ENCODE measurements around the gene SLCO4A1. TPM values are rescaled to one million over a fixed set of nuclear protein-coding genes. Genes with fewer than 3 reads are reported as not detected.

The SLCO4A1 gene
- total and polyA plus RNA-seq, 9 of the 15 experiments (the other 6 are each of a cell fraction or from before 2014, with no cell fraction given) = 1.6 to 21.9 (median 12.8) TPM

DNA sequence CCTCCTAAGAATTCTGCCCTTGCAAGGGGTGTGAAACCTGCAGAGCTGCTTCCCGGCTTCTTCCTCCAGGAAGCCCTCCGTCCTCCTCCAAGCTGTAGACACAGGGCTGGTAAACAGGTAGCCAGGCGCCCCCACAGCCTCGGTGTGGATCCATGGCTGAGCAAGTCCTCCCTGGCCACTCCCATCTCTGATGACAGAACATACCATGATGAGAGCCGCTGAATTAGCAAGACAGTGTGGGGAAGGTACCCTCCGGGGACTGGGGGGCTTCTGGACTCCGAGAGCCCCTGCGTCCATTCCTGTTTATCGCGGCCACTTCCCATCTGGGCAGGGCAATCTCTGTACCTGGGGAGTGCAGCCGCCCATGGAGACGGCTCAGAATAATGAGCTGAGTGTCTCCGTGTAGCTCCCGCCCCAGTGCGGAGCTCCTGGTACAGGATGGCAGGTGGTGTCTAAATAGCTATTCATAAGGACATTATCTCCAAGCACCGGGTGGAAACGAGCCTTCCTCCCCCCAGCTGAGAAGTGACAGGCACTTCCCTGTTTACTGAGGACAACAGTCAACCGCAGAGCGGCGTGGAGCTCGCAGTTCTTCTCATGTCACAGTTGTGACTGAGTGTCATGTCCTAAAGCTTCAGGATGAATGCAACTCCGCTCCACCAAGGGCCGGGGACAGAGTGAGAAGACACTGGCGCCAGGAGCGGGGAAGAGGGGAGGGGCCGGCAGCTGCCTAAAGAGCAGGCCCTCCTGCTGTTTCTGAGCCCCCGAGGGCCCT lies 43.7 kb downstream of the SLCO4A1 start (continued):
- TF ChIP-seq, protein P1, sequence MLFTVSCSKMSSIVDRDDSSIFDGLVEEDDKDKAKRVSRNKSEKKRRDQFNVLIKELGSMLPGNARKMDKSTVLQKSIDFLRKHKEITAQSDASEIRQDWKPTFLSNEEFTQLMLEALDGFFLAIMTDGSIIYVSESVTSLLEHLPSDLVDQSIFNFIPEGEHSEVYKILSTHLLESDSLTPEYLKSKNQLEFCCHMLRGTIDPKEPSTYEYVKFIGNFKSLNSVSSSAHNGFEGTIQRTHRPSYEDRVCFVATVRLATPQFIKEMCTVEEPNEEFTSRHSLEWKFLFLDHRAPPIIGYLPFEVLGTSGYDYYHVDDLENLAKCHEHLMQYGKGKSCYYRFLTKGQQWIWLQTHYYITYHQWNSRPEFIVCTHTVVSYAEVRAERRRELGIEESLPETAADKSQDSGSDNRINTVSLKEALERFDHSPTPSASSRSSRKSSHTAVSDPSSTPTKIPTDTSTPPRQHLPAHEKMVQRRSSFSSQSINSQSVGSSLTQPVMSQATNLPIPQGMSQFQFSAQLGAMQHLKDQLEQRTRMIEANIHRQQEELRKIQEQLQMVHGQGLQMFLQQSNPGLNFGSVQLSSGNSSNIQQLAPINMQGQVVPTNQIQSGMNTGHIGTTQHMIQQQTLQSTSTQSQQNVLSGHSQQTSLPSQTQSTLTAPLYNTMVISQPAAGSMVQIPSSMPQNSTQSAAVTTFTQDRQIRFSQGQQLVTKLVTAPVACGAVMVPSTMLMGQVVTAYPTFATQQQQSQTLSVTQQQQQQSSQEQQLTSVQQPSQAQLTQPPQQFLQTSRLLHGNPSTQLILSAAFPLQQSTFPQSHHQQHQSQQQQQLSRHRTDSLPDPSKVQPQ (CRISPR knock-in tag; IDR thresholded peaks at IDR 0.05; ENCODE audit: borderline replicate concordance) = no peak
- TF ChIP-seq ZSCAN32 (CRISPR knock-in tag; IDR thresholded peaks at IDR 0.05) (no peak), ZNF668 (CRISPR knock-in tag; IDR thresholded peaks at IDR 0.05) (no peak), RBFOX2 (IDR thresholded peaks at IDR 0.05; ENCODE audit: low read depth, low read length) (no peak), E2F3 (CRISPR knock-in tag; IDR thresholded peaks at IDR 0.05) (no peak), PRPF4 (IDR thresholded peaks at IDR 0.05; ENCODE audit: insufficient read depth, low read depth, low read length, poor library complexity, severe bottlenecking) (no peak), HNRNPL (IDR thresholded peaks at IDR 0.05; ENCODE audit: low read depth, low read length) (no peak), CAMTA2 (CRISPR knock-in tag; conservative IDR thresholded peaks at IDR 0.05) (no peak), RBM17 (IDR thresholded peaks at IDR 0.05; ENCODE audit: borderline replicate concordance, low read depth, low read length) (no peak), TEAD4 (IDR thresholded peaks at IDR 0.05; ENCODE audit: low read length) (peak; percentile 85), TEAD4 (CRISPR knock-in tag; IDR thresholded peaks at IDR 0.05; ENCODE audit: borderline replicate concordance) (no peak), MYC (IDR thresholded peaks at IDR 0.05; ENCODE audit: low read depth, low read length) (peak; percentile 61; the same call in 1 of the 2 replicates), MYC (CRISPR knock-in tag; IDR thresholded peaks at IDR 0.05; ENCODE audit: borderline replicate concordance, low read depth) (no peak), SMARCA5 (IDR thresholded peaks at IDR 0.05) (no peak), SUPT5H (IDR thresholded peaks at IDR 0.05) (no peak), RBM15 (IDR thresholded peaks at IDR 0.05; ENCODE audit: insufficient read depth, low read length) (no peak), ZNF347 (CRISPR knock-in tag; IDR thresholded peaks at IDR 0.05; ENCODE audit: low read depth) (no peak)
- TF ChIP-seq, protein P2, sequence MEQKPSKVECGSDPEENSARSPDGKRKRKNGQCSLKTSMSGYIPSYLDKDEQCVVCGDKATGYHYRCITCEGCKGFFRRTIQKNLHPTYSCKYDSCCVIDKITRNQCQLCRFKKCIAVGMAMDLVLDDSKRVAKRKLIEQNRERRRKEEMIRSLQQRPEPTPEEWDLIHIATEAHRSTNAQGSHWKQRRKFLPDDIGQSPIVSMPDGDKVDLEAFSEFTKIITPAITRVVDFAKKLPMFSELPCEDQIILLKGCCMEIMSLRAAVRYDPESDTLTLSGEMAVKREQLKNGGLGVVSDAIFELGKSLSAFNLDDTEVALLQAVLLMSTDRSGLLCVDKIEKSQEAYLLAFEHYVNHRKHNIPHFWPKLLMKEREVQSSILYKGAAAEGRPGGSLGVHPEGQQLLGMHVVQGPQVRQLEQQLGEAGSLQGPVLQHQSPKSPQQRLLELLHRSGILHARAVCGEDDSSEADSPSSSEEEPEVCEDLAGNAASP (IDR thresholded peaks at IDR 0.05) = no peak
- TF ChIP-seq, protein P3, sequence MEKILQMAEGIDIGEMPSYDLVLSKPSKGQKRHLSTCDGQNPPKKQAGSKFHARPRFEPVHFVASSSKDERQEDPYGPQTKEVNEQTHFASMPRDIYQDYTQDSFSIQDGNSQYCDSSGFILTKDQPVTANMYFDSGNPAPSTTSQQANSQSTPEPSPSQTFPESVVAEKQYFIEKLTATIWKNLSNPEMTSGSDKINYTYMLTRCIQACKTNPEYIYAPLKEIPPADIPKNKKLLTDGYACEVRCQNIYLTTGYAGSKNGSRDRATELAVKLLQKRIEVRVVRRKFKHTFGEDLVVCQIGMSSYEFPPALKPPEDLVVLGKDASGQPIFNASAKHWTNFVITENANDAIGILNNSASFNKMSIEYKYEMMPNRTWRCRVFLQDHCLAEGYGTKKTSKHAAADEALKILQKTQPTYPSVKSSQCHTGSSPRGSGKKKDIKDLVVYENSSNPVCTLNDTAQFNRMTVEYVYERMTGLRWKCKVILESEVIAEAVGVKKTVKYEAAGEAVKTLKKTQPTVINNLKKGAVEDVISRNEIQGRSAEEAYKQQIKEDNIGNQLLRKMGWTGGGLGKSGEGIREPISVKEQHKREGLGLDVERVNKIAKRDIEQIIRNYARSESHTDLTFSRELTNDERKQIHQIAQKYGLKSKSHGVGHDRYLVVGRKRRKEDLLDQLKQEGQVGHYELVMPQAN (IDR thresholded peaks at IDR 0.05; ENCODE audit: borderline replicate concordance) = no peak
- TF ChIP-seq, protein P4, sequence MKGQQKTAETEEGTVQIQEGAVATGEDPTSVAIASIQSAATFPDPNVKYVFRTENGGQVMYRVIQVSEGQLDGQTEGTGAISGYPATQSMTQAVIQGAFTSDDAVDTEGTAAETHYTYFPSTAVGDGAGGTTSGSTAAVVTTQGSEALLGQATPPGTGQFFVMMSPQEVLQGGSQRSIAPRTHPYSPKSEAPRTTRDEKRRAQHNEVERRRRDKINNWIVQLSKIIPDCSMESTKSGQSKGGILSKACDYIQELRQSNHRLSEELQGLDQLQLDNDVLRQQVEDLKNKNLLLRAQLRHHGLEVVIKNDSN (CRISPR knock-in tag; IDR thresholded peaks at IDR 0.05) = peak; percentile 18; the same call in 1 of the 2 replicates
- TF ChIP-seq, protein P5, sequence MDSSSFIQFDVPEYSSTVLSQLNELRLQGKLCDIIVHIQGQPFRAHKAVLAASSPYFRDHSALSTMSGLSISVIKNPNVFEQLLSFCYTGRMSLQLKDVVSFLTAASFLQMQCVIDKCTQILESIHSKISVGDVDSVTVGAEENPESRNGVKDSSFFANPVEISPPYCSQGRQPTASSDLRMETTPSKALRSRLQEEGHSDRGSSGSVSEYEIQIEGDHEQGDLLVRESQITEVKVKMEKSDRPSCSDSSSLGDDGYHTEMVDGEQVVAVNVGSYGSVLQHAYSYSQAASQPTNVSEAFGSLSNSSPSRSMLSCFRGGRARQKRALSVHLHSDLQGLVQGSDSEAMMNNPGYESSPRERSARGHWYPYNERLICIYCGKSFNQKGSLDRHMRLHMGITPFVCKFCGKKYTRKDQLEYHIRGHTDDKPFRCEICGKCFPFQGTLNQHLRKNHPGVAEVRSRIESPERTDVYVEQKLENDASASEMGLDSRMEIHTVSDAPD (CRISPR knock-in tag; IDR thresholded peaks at IDR 0.05) = no peak

All from K562 (cell line).